Osteoblast (primary cell): ENCODE results near the gene PARP14. TPM values are rescaled to one million over a fixed set of nuclear protein-coding genes. Genes with fewer than 3 reads are reported as not detected.

Experiments used
- DNase-seq: peaks from one replicate; pipeline ENCODE4 v3.0.0; 2011; ENCODE audit warnings: low spot score, mixed read lengths; ENCODE audit not compliant: insufficient read length; ENCODE audit errors: missing footprints
- H2AFZ ChIP-seq: 2 replicates; pipeline ENCODE4 v1.6.0; 2011; ENCODE audit warnings: mild to moderate bottlenecking, low read length
- H3K27ac ChIP-seq: 2 replicates; pipeline ENCODE4 v1.5.1; 2011; ENCODE audit warnings: mild to moderate bottlenecking, low read depth, low read length, moderate library complexity
- H3K27me3 ChIP-seq: 2 replicates; pipeline ENCODE4 v1.6.0; 2012; ENCODE audit warnings: mild to moderate bottlenecking, control low read depth, inconsistent platforms, low read length, moderate library complexity; ENCODE audit not compliant: insufficient read depth
- H3K36me3 ChIP-seq: 2 replicates; pipeline ENCODE4 v1.5.1; 2011; ENCODE audit warnings: mild to moderate bottlenecking, low read length, control low read depth, moderate library complexity; ENCODE audit not compliant: insufficient read depth
- H3K4me1 ChIP-seq: 2 replicates; pipeline ENCODE4 v1.5.1; 2011; ENCODE audit warnings: mild to moderate bottlenecking, low read length, control low read depth, moderate library complexity; ENCODE audit not compliant: insufficient read depth
- H3K4me2 ChIP-seq: 2 replicates; pipeline ENCODE4 v1.6.0; 2011; ENCODE audit warnings: mild to moderate bottlenecking, low read length; ENCODE audit not compliant: insufficient read depth
- H3K4me3 ChIP-seq: fragments of 200-600 bp; sonication (generic); 3 replicates; pipeline ENCODE4 v1.5.1; 2012; ENCODE audit warnings: mild to moderate bottlenecking, low read length, inconsistent platforms; ENCODE audit not compliant: insufficient read depth
- H3K79me2 ChIP-seq: 2 replicates; pipeline ENCODE4 v1.6.0; 2012; ENCODE audit warnings: mild to moderate bottlenecking, low read length, control low read depth, inconsistent platforms; ENCODE audit not compliant: insufficient read depth
- H3K9me3 ChIP-seq: 2 replicates; pipeline ENCODE4 v1.5.1; 2011; ENCODE audit warnings: low read depth, low read length, control low read depth
- H4K20me1 ChIP-seq: 2 replicates; pipeline ENCODE4 v1.6.0; 2012; ENCODE audit warnings: mild to moderate bottlenecking, low read length, control low read depth; ENCODE audit not compliant: insufficient read depth
- total RNA-seq: library from RNA; depleted of rRNA; stranded (reverse); fragments of >200 nt; gene quantifications from 2 replicates; pipeline ENCODE4 v1.2.3, GENCODE V29; 2012
- TF ChIP-seq, protein P1 (sequence below): IDR thresholded peaks from 2 replicates; pipeline ENCODE4 v1.5.1; 2011; ENCODE audit warnings: mild to moderate bottlenecking, low read depth, low read length, moderate library complexity; ENCODE audit errors: extremely low read depth

The PARP14 gene
- total RNA-seq, 1 donor: 84.3 TPM

DNA sequence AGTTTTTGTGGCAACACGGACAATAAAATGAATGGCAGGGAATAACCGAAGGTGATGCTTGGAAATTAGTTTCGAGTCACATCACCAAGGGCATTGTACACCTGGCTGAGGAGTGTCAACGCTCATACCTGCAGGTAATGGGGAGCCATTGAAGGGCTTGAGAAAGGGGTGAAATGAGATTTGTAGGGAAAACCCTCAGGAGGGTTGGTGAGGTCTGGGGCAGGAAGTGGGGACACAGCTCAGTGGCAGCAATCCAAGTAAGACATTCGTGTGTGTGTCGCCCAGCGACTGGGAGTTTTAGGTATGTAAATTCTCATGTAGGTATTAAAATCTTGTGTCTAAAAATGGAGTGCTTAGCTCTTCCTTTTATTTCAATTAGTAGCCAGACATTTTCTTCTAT lies 14.3 kb downstream of the PARP14 start:
- TF ChIP-seq, protein P1, sequence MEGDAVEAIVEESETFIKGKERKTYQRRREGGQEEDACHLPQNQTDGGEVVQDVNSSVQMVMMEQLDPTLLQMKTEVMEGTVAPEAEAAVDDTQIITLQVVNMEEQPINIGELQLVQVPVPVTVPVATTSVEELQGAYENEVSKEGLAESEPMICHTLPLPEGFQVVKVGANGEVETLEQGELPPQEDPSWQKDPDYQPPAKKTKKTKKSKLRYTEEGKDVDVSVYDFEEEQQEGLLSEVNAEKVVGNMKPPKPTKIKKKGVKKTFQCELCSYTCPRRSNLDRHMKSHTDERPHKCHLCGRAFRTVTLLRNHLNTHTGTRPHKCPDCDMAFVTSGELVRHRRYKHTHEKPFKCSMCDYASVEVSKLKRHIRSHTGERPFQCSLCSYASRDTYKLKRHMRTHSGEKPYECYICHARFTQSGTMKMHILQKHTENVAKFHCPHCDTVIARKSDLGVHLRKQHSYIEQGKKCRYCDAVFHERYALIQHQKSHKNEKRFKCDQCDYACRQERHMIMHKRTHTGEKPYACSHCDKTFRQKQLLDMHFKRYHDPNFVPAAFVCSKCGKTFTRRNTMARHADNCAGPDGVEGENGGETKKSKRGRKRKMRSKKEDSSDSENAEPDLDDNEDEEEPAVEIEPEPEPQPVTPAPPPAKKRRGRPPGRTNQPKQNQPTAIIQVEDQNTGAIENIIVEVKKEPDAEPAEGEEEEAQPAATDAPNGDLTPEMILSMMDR: no peak
- Histone ChIP-seq H4K20me1 (no peaks in the 10 kb centered on the region), H3K4me3 (no peak overlapping the region), H3K36me3 (peaks cover 26% of the 10 kb centered on the region), H3K79me2 (no peaks in the 10 kb centered on the region), H3K9me3 (no peaks in the 10 kb centered on the region), H2AFZ (no peak overlapping the region), H3K4me2 (no peak overlapping the region), H3K4me1 (peaks cover 6% of the 10 kb centered on the region), H3K27me3 (no peaks in the 10 kb centered on the region), H3K27ac (no peak overlapping the region)
- no peak for DNase-seq

DNA sequence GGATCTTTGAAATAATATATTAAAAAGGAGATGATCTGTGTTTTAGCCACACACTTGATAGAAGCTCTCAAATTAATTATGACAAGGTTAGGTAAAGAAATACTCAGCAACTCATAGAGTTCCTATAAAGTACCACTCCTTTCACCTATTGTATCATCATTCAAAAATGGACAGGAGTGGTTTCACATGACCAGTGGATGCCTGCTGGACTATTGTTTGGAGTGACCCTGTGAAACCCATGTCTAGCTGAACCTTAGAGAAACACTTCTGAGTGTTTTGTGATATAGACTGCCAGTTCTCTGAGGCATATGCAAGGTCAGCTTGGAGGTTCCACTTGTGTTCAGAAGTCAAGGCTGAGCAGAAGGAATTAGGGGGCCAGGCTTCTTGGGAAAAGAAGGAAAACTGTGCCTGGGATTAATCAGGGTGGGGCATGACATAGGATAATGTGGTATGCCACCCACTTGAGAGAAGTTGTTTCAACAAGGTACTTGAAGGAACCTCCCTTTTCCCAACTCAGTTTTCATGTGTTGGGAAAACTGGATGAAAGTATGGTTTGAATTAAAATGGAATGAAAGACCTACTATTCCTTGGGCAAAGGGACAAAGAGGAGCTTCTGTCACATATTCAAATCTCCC lies 15.4 kb downstream of the PARP14 start:
- H4K20me1 ChIP-seq: no peaks in the 10 kb centered on the region
- H2AFZ ChIP-seq: no peak overlapping the region
- no peak overlapping the region for H3K27ac ChIP-seq
- H3K4me1 ChIP-seq: peaks cover 2% of the 10 kb centered on the region
- H3K4me3 ChIP-seq: no peak overlapping the region
- DNase-seq: no peak
- H3K4me2 ChIP-seq: no peak overlapping the region
- no peaks in the 10 kb centered on the region for H3K27me3 ChIP-seq
- no peaks in the 10 kb centered on the region for H3K79me2 ChIP-seq
- no peaks in the 10 kb centered on the region for H3K9me3 ChIP-seq
- TF ChIP-seq, protein P1: no peak
- peaks cover 26% of the 10 kb centered on the region for H3K36me3 ChIP-seq

DNA sequence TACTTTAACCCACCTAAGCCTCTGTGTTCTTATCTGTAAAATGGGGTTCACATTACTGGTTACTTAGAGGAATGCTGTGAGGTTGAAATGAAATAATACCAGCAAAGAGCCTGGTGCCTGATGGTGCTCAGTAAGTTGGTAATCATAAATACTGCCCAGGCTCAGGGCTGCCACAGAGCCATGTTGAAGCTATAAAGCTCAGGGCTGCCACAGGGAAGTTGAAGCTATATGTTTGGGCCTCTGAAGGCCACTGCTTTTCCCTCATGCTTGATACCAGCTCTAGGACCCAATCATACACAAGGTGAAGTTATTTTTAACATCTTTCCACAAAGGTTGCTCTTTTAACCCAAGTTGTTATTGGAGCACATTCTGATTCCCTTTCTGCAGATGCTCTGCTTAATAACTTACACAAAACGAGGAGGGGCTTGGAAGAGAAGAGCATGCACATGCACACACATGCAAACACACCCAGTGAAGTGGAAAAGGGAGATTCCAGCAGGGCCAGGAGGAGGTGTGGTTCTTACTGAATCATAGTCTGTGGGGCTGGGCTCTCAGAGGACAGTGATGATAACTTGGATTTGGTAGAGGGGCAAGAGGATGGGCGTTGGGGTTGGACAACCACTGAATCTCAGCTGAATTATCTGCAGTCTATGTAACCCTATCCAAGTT lies 17.4 kb downstream of the PARP14 start:
- TF ChIP-seq, protein P1: no peak
- no peaks in the 10 kb centered on the region for H3K4me1 ChIP-seq
- DNase-seq: no peak
- no peak overlapping the region for H3K4me2 ChIP-seq
- no peaks in the 10 kb centered on the region for H3K27me3 ChIP-seq
- H3K4me3 ChIP-seq: no peak overlapping the region
- no peaks in the 10 kb centered on the region for H3K79me2 ChIP-seq
- peaks cover 17% of the 10 kb centered on the region for H3K36me3 ChIP-seq
- no peaks in the 10 kb centered on the region for H4K20me1 ChIP-seq
- no peaks in the 10 kb centered on the region for H3K9me3 ChIP-seq
- no peak overlapping the region for H3K27ac ChIP-seq
- no peak overlapping the region for H2AFZ ChIP-seq

GRCh38 chr3:122700193-122700592 lies 19.6 kb downstream of the PARP14 start:
- DNase-seq: no peak
- no peaks in the 10 kb centered on the region for H4K20me1 ChIP-seq
- no peaks in the 10 kb centered on the region for H3K27me3 ChIP-seq
- no peaks in the 10 kb centered on the region for H3K4me1 ChIP-seq
- H3K4me3 ChIP-seq: no peak overlapping the region
- H3K36me3 ChIP-seq: peaks cover 14% of the 10 kb centered on the region
- H3K9me3 ChIP-seq: no peaks in the 10 kb centered on the region
- TF ChIP-seq, protein P1: no peak
- H2AFZ ChIP-seq: no peak overlapping the region
- no peak overlapping the region for H3K27ac ChIP-seq
- no peak overlapping the region for H3K4me2 ChIP-seq
- no peaks in the 10 kb centered on the region for H3K79me2 ChIP-seq
